Loucy (cell line): ENCODE measurements around the gene NDEL1.

ENCODE experiments used
- CTCF ChIP-seq: fragments of 200-600 bp; sonication (generic); conservative IDR thresholded peaks from 2 replicates; pipeline ENCODE4 v1.5.1; 2014; ENCODE audit warnings: mild to moderate bottlenecking, antibody characterized with exemption, low read length
- EZH2phosphoT487 ChIP-seq: fragments of 200-600 bp; IDR thresholded peaks from 2 replicates; pipeline ENCODE4 v1.6.1; 2018; ENCODE audit warnings: antibody characterized with exemption, mild to moderate bottlenecking, moderate library complexity, borderline replicate concordance

GRCh38 chr17:8463099-8463498 is 27.4 kb downstream of the NDEL1 start:
- TF ChIP-seq CTCF (no peak), EZH2phosphoT487 (no peak)
